Erythroblast (primary cell): ENCODE results near the gene SELENOW.
"Not testable (repeated sequence)": the region's sequence is repeated elsewhere in the genome, so short reads cannot be mapped to it uniquely, and the experiment has no call there.

Experiments
- DNase-seq, 2 experiments: peaks; one replicate each; lab custom pipeline; 2025; lab: John Stamatoyannopoulos, UW
- GATA1 ChIP-seq: IDR thresholded peaks from 2 replicates; pipeline ENCODE4 v1.6.1; 2011; ENCODE audit warnings: low read depth, mild to moderate bottlenecking, control low read depth, low read length, moderate library complexity
- POLR2A ChIP-seq: IDR thresholded peaks from 2 replicates; pipeline ENCODE4 v1.6.1; 2011; ENCODE audit warnings: mild to moderate bottlenecking, low read length

SELENOW gene

GRCh38 chr19:47781590-47782262, 3.2 kb downstream of the SELENOW start:
- TF ChIP-seq GATA1 (no peak), POLR2A (no peak)
- no peak for DNase-seq

GRCh38 chr19:47786566-47786965, 8.1 kb downstream of the SELENOW start:
- no peak for DNase-seq
- TF ChIP-seq POLR2A = no peak
- no peak for TF ChIP-seq GATA1

GRCh38 chr19:47787307-47787706, 8.8 kb downstream of the SELENOW start:
- DNase-seq = not testable (repeated sequence)

GRCh38 chr19:47789811-47790210, 11.3 kb downstream of the SELENOW start:
- DNase-seq = not testable (repeated sequence)

GRCh38 chr19:47790398-47790814, 11.9 kb downstream of the SELENOW start:
- no peak for TF ChIP-seq POLR2A
- TF ChIP-seq GATA1 = no peak
- peak; percentile 63 to 79 for DNase-seq

GRCh38 chr19:47792616-47793015, 14.1 kb downstream of the SELENOW start:
- TF ChIP-seq GATA1 (no peak), POLR2A (no peak)
- no peak for DNase-seq

- TF ChIP-seq POLR2A = no peak
- no peak for TF ChIP-seq GATA1
Measured at GRCh38 chr19:47794526-47794925, 16.0 kb downstream of the SELENOW start.

GRCh38 chr19:47796785-47797184, 18.3 kb downstream of the SELENOW start:
- no peak for DNase-seq
- TF ChIP-seq POLR2A = no peak
- TF ChIP-seq GATA1 = no peak

More at GRCh38 chr19:47794526-47794925, 16.0 kb downstream of the SELENOW start:
- DNase-seq = no peak

GRCh38 chr19:47797996-47798903, 19.7 kb downstream of the SELENOW start:
- DNase-seq = no peak
- TF ChIP-seq GATA1 (no peak), POLR2A (no peak)

- TF ChIP-seq POLR2A (no peak), GATA1 (no peak)
- DNase-seq = no peak
Measured at GRCh38 chr19:47798904-47799266, 20.4 kb downstream of the SELENOW start.

GRCh38 chr19:47801270-47801669, 22.8 kb downstream of the SELENOW start:
- DNase-seq = no peak
- TF ChIP-seq GATA1 (no peak), POLR2A (no peak)

GRCh38 chr19:47802521-47803043, 24.1 kb downstream of the SELENOW start:
- TF ChIP-seq POLR2A (no peak), GATA1 (no peak)
- no peak for DNase-seq

GRCh38 chr19:47803148-47803547, 24.6 kb downstream of the SELENOW start:
- not testable (repeated sequence) for DNase-seq

GRCh38 chr19:47803671-47804070, 25.2 kb downstream of the SELENOW start:
- DNase-seq = not testable (repeated sequence)

GRCh38 chr19:47804451-47804850, 25.9 kb downstream of the SELENOW start, which contains the start of gene TPRX1:
TSS of gene TPRX1 (minus strand) at chr19:47804551. CDS start at chr19:47804539, 12 bp downstream.
- not testable (repeated sequence) for DNase-seq
